SK-N-SH (cell line): ENCODE measurements around the gene RTN3. TPM values are rescaled to one million over a fixed set of nuclear protein-coding genes. Genes with fewer than 3 reads are reported as not detected.
"Not testable (repeated sequence)": the region's sequence is repeated elsewhere in the genome, so short reads cannot be mapped to it uniquely, and the experiment has no call there.

Experiments used
- CTCF ChIA-PET: fragments of 300-600, 350-600 bp; formaldehyde crosslinking; extraction: SDS; loops from one replicate; lab custom pipeline; 2021; lab: Yijun Ruan, JAX
- POLR2A ChIA-PET: fragments of 350-600 bp; sonication (Branson Sonifier 250); formaldehyde crosslinking; extraction: SDS; loops from one replicate; lab custom pipeline; 2020; ENCODE audit warnings: antibody characterized with exemption, inconsistent platforms; lab: Yijun Ruan, JAX
- DNase-seq: peaks from one replicate; pipeline ENCODE4 v3.0.0; 2012
- H2AFZ ChIP-seq: fragments of 200-600 bp; sonication (generic); 2 replicates; pipeline ENCODE4 v1.8.1; 2016; ENCODE audit warnings: antibody characterized with exemption, mild to moderate bottlenecking, low read depth
- H3F3A ChIP-seq: fragments of 200-600 bp; sonication (generic); replicated peaks from 2 replicates; pipeline ENCODE3; 2016; ENCODE audit warnings: antibody characterized with exemption, mild to moderate bottlenecking; ENCODE audit not compliant: insufficient read depth
- H3K27ac ChIP-seq, 2 experiments: fragments of 200-500 bp in 1 of 2; fragments of 200-600 bp in 1 of 2; sonication (Bioruptor generic) in 1 of 2; sonication (generic), shearing (Covaris generic) in 1 of 2; 2 replicates each; pipeline versions ENCODE4 v1.5.1 to v1.6.1; 2014 to 2016; ENCODE audit warnings: low read depth in 2 of 2, inconsistent platforms in 1 of 2, low read length in 1 of 2, mild to moderate bottlenecking in 1 of 2, mixed read lengths in 1 of 2
- H3K27me3 ChIP-seq: fragments of 200-600 bp; sonication (generic), shearing (Covaris generic); 2 replicates; pipeline ENCODE4 v1.6.1; 2016; ENCODE audit warnings: mixed run types; ENCODE audit not compliant: insufficient read depth
- H3K36me3 ChIP-seq, 2 experiments: fragments of 200-500 bp in 1 of 2; fragments of 200-600 bp in 1 of 2; sonication (Bioruptor generic) in 1 of 2; sonication (generic) in 1 of 2; replicated peaks in 1 of 2; 2 replicates each; pipeline versions ENCODE3 to v1.5.1; 2014 to 2016; ENCODE audit warnings: low read length in 1 of 2, mild to moderate bottlenecking in 1 of 2; ENCODE audit not compliant: insufficient read depth in 2 of 2, control insufficient read depth in 1 of 2
- H3K4me1 ChIP-seq, 2 experiments: fragments of 200-500 bp in 1 of 2; fragments of 200-600 bp in 1 of 2; sonication (Bioruptor generic) in 1 of 2; sonication (generic), shearing (Covaris generic) in 1 of 2; 2 replicates each; pipeline versions ENCODE4 v1.5.1 to v1.6.1; 2014 to 2016; ENCODE audit warnings: low read depth in 1 of 2, low read length in 1 of 2, mixed run types in 1 of 2; ENCODE audit not compliant: insufficient read depth in 2 of 2, control insufficient read depth in 1 of 2
- H3K4me2 ChIP-seq: fragments of 200-600 bp; sonication (generic), shearing (Covaris generic); 2 replicates; pipeline ENCODE4 v1.6.1; 2017; ENCODE audit warnings: mixed run types
- H3K4me3 ChIP-seq, 2 experiments: fragments of 200-500 bp in 1 of 2; fragments of 200-600 bp in 1 of 2; sonication (Bioruptor generic) in 1 of 2; sonication (generic), shearing (Covaris generic) in 1 of 2; 2 replicates each; pipeline versions ENCODE4 v1.5.1 to v1.8.1; 2014 to 2016; ENCODE audit warnings: low read depth in 2 of 2, inconsistent platforms in 1 of 2, low read length in 1 of 2, mild to moderate bottlenecking in 1 of 2, mixed read lengths in 1 of 2, moderate library complexity in 1 of 2
- H3K79me2 ChIP-seq: fragments of 200-600 bp; sonication (generic); 2 replicates; pipeline ENCODE4 v1.8.1; 2017; ENCODE audit warnings: mild to moderate bottlenecking; ENCODE audit not compliant: insufficient read depth
- H3K9ac ChIP-seq: fragments of 200-600 bp; sonication (generic); 2 replicates; pipeline ENCODE4 v1.6.1; 2017; ENCODE audit warnings: mixed run types
- H3K9me2 ChIP-seq: fragments of 200-600 bp; sonication (generic); 2 replicates; pipeline ENCODE4 v1.6.1; 2017; ENCODE audit warnings: mixed run types
- H3K9me3 ChIP-seq: fragments of 200-600 bp; sonication (generic); 2 replicates; pipeline ENCODE4 v1.6.1; 2017; ENCODE audit warnings: mixed run types, mild to moderate bottlenecking, moderate library complexity
- H4K20me1 ChIP-seq: fragments of 200-600 bp; sonication (generic); 2 replicates; pipeline ENCODE4 v1.6.1; 2017; ENCODE audit warnings: mild to moderate bottlenecking, mixed run types; ENCODE audit not compliant: insufficient read depth
- ELF1 ChIP-seq: IDR thresholded peaks from 2 replicates; pipeline ENCODE4 v1.4.0; 2012
- FOXM1 ChIP-seq: IDR thresholded peaks from 2 replicates; pipeline ENCODE4 v1.4.0; 2012; ENCODE audit warnings: low read depth, mild to moderate bottlenecking
- GABPA ChIP-seq: IDR thresholded peaks from 2 replicates; pipeline ENCODE4 v1.4.0; 2012; ENCODE audit warnings: low read depth, mild to moderate bottlenecking
- MAX ChIP-seq: IDR thresholded peaks from 2 replicates; pipeline ENCODE4 v1.4.0; 2012; ENCODE audit warnings: low read depth
- RAD21 ChIP-seq: IDR thresholded peaks from 2 replicates; pipeline ENCODE4 v1.6.1; 2012; ENCODE audit warnings: mild to moderate bottlenecking, low read length
- RCOR1 ChIP-seq: fragments of 150-350 bp; IDR thresholded peaks from 2 replicates; pipeline ENCODE4 v1.6.1; 2017; ENCODE audit warnings: antibody characterized with exemption, low read length
- REST ChIP-seq: IDR thresholded peaks from 2 replicates; pipeline ENCODE4 v1.6.1; 2012; ENCODE audit warnings: mild to moderate bottlenecking, low read depth, low read length, moderate library complexity
- RFX5 ChIP-seq: IDR thresholded peaks from 2 replicates; pipeline ENCODE4 v1.6.1; 2012; ENCODE audit warnings: mild to moderate bottlenecking, improper control_type of control experiment, low read length
- TEAD4 ChIP-seq: IDR thresholded peaks from 2 replicates; pipeline ENCODE4 v1.4.0; 2012; ENCODE audit warnings: mild to moderate bottlenecking, borderline replicate concordance; ENCODE audit not compliant: insufficient read depth
- USF1 ChIP-seq: IDR thresholded peaks from 2 replicates; pipeline ENCODE4 v1.4.0; 2012; ENCODE audit warnings: low read depth, borderline replicate concordance
- ZBTB33 ChIP-seq: IDR thresholded peaks from 2 replicates; pipeline ENCODE4 v1.4.0; 2012; ENCODE audit warnings: low read depth, borderline replicate concordance
- WGBS: methylation state at CpG from one replicate; pipeline ENCODE4 v1.1.6; 2017; ENCODE audit warnings: low lambda C conversion rate; 5-methylcytosine and 5-hydroxymethylcytosine counted together
- polyA plus RNA-seq, 3 experiments: library from polyadenylated mRNA; depleted of rRNA; stranded (reverse); fragments of >200 nt; gene quantifications; 2 replicates each; pipeline ENCODE4 v1.2.3, GENCODE V29; 2012
- TF ChIP-seq, protein P1 (sequence below): fragments of 200-600 bp; sonication (generic); IDR thresholded peaks from 2 replicates; pipeline ENCODE4 v1.6.1; 2017; ENCODE audit warnings: antibody characterized with exemption, mild to moderate bottlenecking, moderate library complexity
- TF ChIP-seq, protein P2 (sequence below): fragments of 150-350 bp; IDR thresholded peaks from 2 replicates; pipeline ENCODE4 v1.6.1; 2017; ENCODE audit warnings: antibody characterized with exemption, low read length, low read depth, borderline replicate concordance

RTN3 gene
- polyA plus RNA-seq, 1 of the 3 experiments (the other 2 are of a cell fraction), result 52.7 TPM

DNA sequence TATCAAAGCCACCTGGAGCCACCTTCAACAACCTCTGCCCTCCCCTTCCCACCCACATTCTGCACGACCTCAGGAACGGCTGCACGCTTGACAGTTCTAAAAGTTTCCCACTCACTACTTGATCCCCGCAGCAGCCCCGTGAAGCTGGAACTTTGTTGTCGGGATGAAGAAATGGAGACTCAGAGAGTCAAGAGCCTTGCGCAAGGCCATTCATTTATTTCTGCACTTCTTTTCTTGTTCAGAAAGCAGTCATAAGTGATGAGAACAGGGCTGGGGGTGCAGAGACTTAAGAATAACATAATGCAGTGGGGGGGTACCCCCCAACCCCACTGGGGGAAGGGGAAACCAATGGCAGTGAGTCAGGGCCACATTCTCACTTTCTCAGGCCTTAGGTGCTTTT, 89.5 kb downstream of the RTN3 start:
- Histone ChIP-seq H3K4me3 (no peak overlapping the region), H3K9me3 (no peaks in the 10 kb centered on the region), H4K20me1 (peaks cover 16% of the 10 kb centered on the region), H3F3A (peaks cover 5% of the 10 kb centered on the region), H3K27ac (no peak overlapping the region), H3K9me2 (no peaks in the 10 kb centered on the region), H3K9ac (no peak overlapping the region), H3K4me1 (peaks cover 0 to 22% of the 10 kb centered on the region in 2 experiments; a peak in 1 of 4 replicates), H3K36me3 (peaks cover 0 to 6% of the 10 kb centered on the region in 2 experiments), H3K27me3 (no peaks in the 10 kb centered on the region), H3K79me2 (peaks cover 23% of the 10 kb centered on the region), H2AFZ (no peak overlapping the region), H3K4me2 (no peak overlapping the region)
- TF ChIP-seq MAX (no peak), ELF1 (no peak), GABPA (no peak), RAD21 (no peak), RCOR1 (no peak), FOXM1 (no peak), ZBTB33 (no peak), REST (no peak), TEAD4 (no peak), USF1 (no peak), RFX5 (no peak)
- TF ChIP-seq, protein P1, sequence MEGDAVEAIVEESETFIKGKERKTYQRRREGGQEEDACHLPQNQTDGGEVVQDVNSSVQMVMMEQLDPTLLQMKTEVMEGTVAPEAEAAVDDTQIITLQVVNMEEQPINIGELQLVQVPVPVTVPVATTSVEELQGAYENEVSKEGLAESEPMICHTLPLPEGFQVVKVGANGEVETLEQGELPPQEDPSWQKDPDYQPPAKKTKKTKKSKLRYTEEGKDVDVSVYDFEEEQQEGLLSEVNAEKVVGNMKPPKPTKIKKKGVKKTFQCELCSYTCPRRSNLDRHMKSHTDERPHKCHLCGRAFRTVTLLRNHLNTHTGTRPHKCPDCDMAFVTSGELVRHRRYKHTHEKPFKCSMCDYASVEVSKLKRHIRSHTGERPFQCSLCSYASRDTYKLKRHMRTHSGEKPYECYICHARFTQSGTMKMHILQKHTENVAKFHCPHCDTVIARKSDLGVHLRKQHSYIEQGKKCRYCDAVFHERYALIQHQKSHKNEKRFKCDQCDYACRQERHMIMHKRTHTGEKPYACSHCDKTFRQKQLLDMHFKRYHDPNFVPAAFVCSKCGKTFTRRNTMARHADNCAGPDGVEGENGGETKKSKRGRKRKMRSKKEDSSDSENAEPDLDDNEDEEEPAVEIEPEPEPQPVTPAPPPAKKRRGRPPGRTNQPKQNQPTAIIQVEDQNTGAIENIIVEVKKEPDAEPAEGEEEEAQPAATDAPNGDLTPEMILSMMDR, result no peak
- TF ChIP-seq, protein P2, sequence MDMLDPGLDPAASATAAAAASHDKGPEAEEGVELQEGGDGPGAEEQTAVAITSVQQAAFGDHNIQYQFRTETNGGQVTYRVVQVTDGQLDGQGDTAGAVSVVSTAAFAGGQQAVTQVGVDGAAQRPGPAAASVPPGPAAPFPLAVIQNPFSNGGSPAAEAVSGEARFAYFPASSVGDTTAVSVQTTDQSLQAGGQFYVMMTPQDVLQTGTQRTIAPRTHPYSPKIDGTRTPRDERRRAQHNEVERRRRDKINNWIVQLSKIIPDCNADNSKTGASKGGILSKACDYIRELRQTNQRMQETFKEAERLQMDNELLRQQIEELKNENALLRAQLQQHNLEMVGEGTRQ, result no peak
- no peak for DNase-seq
- WGBS, result 97% methylated on average over 7 of the region's 7 CpGs
- ChIA-PET CTCF (interaction anchor here (3.2 kb wide), 1 partner anchor 13 kb away, joined by 14 read pairs; no protein-coding TSS in a partner anchor), POLR2A (no interaction called here)

GRCh38 chr11:63771741-63772318, 90.5 kb downstream of the RTN3 start:
- H2AFZ ChIP-seq, H3K9me2 ChIP-seq, H3K4me3 ChIP-seq, POLR2A ChIA-PET, H3K36me3 ChIP-seq, H3F3A ChIP-seq, DNase-seq, H3K9me3 ChIP-seq, H3K27ac ChIP-seq, H3K9ac ChIP-seq, H3K27me3 ChIP-seq, H3K4me2 ChIP-seq, H4K20me1 ChIP-seq: not testable (repeated sequence)
- 98% methylated on average over 2 of the region's 2 CpGs for WGBS
- Histone ChIP-seq H3K79me2 (peaks cover 12% of the 10 kb centered on the region), H3K4me1 (peaks cover 0 to 12% of the 10 kb centered on the region in 2 experiments; a peak in 1 of 4 replicates)
- CTCF ChIA-PET, result interaction anchor here (0.7 to 1.1 kb wide), 2 partner anchors 39 to 45 kb away, joined by 3 read pairs; no protein-coding TSS in a partner anchor
